GM12801 (cell line): Measurements from ENCODE around the gene SNAPC5.

ENCODE experiments used
- CTCF ChIP-seq: IDR thresholded peaks from one replicate; pipeline ENCODE4 v1.5.1; 2011; ENCODE audit warnings: control low read depth; ENCODE audit not compliant: insufficient read length; ENCODE audit errors: extremely low read depth

SNAPC5 gene

DNA sequence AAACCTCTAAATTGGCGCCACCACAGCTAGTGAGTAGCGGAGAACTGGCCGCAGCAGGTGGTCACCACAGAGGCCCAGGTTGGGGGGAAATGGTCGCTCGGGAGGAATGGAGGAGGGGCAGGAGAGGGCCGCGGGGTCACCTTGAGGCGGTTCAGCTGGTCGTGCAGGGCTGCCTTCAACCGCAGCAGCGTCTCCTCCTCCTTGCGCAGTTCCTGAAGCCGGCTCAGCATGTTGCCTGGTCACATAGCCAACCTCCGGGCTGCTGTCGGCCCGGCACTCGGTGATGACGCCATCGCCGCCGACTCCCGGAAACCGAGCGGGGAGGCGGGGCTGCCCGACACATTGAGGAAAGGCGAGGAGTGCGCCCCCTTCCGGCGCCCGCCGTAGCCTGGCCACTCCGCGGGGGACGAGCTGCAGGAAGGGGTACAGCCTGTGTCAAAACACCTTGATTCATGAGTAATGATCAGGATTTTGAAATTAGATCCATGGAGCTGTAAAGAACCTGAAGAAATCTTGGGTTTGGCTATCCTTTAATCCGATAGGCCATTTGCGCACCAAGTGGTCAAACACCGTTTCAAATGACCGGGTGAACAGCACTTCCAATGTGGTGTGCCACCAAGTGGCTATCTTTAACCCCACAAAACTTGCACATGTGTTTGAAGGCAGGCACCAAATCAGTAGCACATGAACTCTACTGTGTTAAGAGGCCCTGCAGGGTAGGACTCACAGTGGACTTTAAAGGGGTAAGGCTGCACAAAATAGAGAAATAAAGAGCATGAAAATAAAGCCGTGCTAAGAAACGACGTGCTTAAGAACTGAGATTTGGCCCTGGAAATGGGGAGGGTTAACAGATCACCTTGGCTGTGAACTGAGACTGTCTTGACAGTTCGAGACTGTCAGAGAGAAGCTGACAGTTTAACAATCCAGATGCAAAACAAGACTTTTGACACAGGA, at the start of gene SNAPC5:
Gene SNAPC5 (minus strand): TSS at position 261 of the 954 bp plus-strand sequence. CDS start 31 bp downstream, at position 230.
- TF ChIP-seq CTCF = no peak

DNA sequence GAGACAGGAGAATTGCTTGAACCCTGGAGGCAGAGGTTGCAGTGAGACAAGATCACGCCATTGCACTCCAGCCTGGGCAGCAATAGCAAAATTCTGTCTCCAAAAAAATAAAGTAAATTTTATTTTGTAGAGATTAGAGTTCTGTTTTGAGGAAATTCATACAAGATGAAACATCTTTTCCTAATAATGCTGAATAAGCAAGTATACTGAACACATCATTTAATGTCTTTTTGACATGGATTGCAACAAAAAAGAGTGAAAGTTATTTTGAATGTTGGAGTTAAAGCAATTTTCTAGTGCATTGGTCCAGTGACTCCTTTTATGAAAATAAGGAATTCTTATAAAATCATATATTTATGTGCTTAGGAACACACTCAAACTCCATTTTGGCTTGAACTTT, 47.7 kb upstream of the SNAPC5 start:
- no peak for TF ChIP-seq CTCF

- TF ChIP-seq CTCF = no peak
Observed at GRCh38 chr15:66542896-66543295, 45.3 kb upstream of the SNAPC5 start.

DNA sequence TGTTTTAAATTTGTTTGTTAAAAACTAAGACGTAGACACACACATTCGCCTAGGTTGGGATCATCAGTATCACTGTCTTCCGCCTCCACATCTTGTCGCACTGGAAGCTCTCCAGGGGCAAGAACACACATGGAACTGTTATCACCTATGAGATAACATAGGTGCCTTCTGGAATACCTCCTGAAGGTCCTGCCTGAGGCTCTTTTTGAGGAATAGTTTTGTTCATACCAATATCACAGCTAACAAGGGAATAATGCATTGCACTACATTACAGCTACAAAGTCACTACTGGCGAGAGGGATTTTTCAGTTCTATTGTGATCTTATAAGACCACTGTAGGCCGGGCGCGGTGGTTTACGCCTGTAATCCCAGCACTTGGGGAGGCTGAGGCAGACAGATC, 37.5 kb upstream of the SNAPC5 start:
- TF ChIP-seq CTCF = no peak

- TF ChIP-seq CTCF = no peak
Observed at GRCh38 chr15:66524838-66525237, 27.3 kb upstream of the SNAPC5 start.

DNA sequence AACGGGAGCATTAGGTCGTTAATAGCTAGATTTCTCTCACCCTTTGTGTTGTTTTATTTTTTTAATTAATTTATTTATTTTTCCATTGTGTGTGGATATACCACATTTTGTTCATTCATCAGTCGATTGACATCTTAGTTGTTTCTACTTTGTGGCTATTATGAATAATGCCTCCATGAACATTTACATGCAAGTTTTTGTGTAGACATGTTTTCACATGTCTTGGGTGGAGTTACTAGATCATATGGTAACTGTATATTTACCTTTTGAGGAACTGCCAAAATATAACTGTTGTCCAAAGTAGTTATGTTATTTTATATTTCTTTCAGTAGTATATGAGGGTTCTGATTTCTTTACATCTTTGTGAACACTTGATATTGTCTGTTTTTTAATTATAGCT, 26.4 kb upstream of the SNAPC5 start:
- TF ChIP-seq CTCF = no peak

DNA sequence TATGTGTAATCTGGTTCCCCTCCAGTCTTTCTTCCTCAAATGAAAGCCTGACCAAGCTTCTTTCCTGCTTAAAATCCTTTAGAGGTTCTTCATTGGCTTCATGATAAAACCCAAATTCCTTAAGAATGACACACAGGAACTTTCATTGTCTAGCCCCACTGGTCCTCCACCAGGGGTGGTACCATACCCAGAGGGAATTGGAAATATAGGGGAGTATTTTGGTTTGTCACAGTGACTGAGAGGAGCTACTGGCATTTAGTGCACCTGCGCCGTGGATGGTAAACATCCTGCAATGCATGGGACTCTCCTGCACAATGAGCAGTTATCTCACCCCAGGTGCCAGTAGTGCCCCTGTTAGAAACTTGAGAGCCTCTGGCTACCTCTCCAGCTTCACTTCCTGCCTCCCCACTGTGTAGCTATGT, 18.4 kb upstream of the SNAPC5 start:
- no peak for TF ChIP-seq CTCF
